Suprapubic skin (tissue), 4 donors: Measurements from ENCODE around the gene CGRRF1. TPM values are rescaled to one million over a fixed set of nuclear protein-coding genes. Genes with fewer than 3 reads are reported as not detected.

Experiments
- DNase-seq, 2 donors: peaks; one replicate each; pipeline ENCODE4 v3.0.0-alpha.2; 2019; ENCODE audit warnings: low spot score in 2 of 2
- H3K27ac ChIP-seq: fragments of 200-600 bp; sonication (generic); one replicate; pipeline ENCODE4 v1.5.1; 2019
- H3K27me3 ChIP-seq: fragments of 200-600 bp; sonication (generic); one replicate; pipeline ENCODE4 v1.5.1; 2019
- H3K36me3 ChIP-seq: fragments of 200-600 bp; sonication (generic); one replicate; pipeline ENCODE4 v1.5.1; 2019
- H3K4me1 ChIP-seq: fragments of 200-600 bp; sonication (generic); one replicate; pipeline ENCODE4 v1.5.1; 2019
- H3K4me3 ChIP-seq: fragments of 200-600 bp; sonication (generic); one replicate; pipeline ENCODE4 v1.5.1; 2019; ENCODE audit warnings: mild to moderate bottlenecking
- H3K9me3 ChIP-seq: fragments of 200-600 bp; sonication (generic); one replicate; pipeline ENCODE4 v1.5.1; 2019
- CTCF ChIP-seq, 2 donors: fragments of 200-600 bp in 1 of 2; fragments of 450-650 bp in 1 of 2; sonication (generic) in 1 of 2; IDR thresholded peaks; one replicate each; pipeline ENCODE4 v1.5.1; 2016 to 2019; ENCODE audit warnings: antibody characterized with exemption in 2 of 2, mild to moderate bottlenecking in 1 of 2, moderate library complexity in 1 of 2
- EP300 ChIP-seq: sonication (generic); formaldehyde crosslinking; IDR thresholded peaks from one replicate; pipeline ENCODE4 v1.6.1; 2017; ENCODE audit warnings: antibody characterized with exemption
- POLR2A ChIP-seq, 2 donors: fragments of 450-650 bp; IDR thresholded peaks; one replicate each; pipeline ENCODE4 v1.6.1; 2017; ENCODE audit warnings: antibody characterized with exemption in 2 of 2, mild to moderate bottlenecking in 2 of 2, moderate library complexity in 2 of 2
- POLR2AphosphoS5 ChIP-seq, 3 donors: sonication (generic); formaldehyde crosslinking; IDR thresholded peaks; one replicate each; pipeline ENCODE4 v1.6.1; 2017; ENCODE audit warnings: antibody characterized with exemption in 3 of 3
- WGBS: methylation state at CpG from one replicate; pipeline ENCODE4 v1.1.5; 2018; 5-methylcytosine and 5-hydroxymethylcytosine counted together
- total RNA-seq, 4 donors: library from RNA; depleted of rRNA; stranded (reverse); fragments of >200 nt; gene quantifications; one replicate each; pipeline ENCODE4 v1.1.0, GENCODE V29; 2016

Gene CGRRF1
- 10 to 100 TPM in 2 of 4 donors, 1 to 10 TPM in 2; 5.6 to 12.1 (median 9.2) TPM for total RNA-seq

GRCh38 chr14:54509546-54510501 lies at the start of gene CGRRF1:
TSS of gene CGRRF1 (plus strand) at chr14:54509906. CDS start at chr14:54509960, 54 bp downstream.
- no peaks in the 10 kb centered on the region for H3K9me3 ChIP-seq
- TF ChIP-seq EP300 (no peak), CTCF (IDR thresholded peaks at IDR 0.05) (peak; percentile 28 to 76), POLR2A (IDR thresholded peaks at IDR 0.05) (peak in 1 of 2 donors; percentile 68), POLR2AphosphoS5 (IDR thresholded peaks at IDR 0.05) (peak in 2 of 3 donors; percentile 51 to 85)
- H3K36me3 ChIP-seq: no peaks in the 10 kb centered on the region
- H3K4me1 ChIP-seq: peaks cover 24% of the 10 kb centered on the region
- H3K27ac ChIP-seq: peak within 1 kb of the TSS; percentile 53
- under 1% methylated on average over 46 of the region's 66 CpGs for WGBS
- DNase-seq: peak; percentile 98 to 99
- peak within 1 kb of the TSS; percentile 80 for H3K4me3 ChIP-seq
- no peaks in the 10 kb centered on the region for H3K27me3 ChIP-seq

- Histone ChIP-seq H3K9me3 (no peaks in the 10 kb centered on the region), H3K27me3 (no peaks in the 10 kb centered on the region), H3K4me1 (no peaks in the 10 kb centered on the region), H3K4me3 (no peak overlapping the region), H3K36me3 (no peaks in the 10 kb centered on the region), H3K27ac (no peak overlapping the region)
- TF ChIP-seq POLR2A (IDR thresholded peaks at IDR 0.05) (no peak), EP300 (no peak), POLR2AphosphoS5 (IDR thresholded peaks at IDR 0.05) (no peak), CTCF (IDR thresholded peaks at IDR 0.05) (no peak)
- no peak for DNase-seq
- WGBS: 53% methylated on average over 5 of the region's 5 CpGs
Measured at GRCh38 chr14:54462048-54462447, 47.7 kb upstream of the CGRRF1 start.

GRCh38 chr14:54465654-54466053 lies 44.1 kb upstream of the CGRRF1 start:
- 81% methylated on average over 4 of the region's 4 CpGs for WGBS

GRCh38 chr14:54467280-54467679 lies 42.4 kb upstream of the CGRRF1 start:
- TF ChIP-seq POLR2AphosphoS5 (IDR thresholded peaks at IDR 0.05) (no peak), EP300 (no peak), CTCF (IDR thresholded peaks at IDR 0.05) (no peak), POLR2A (IDR thresholded peaks at IDR 0.05) (no peak)
- Histone ChIP-seq H3K4me1 (no peaks in the 10 kb centered on the region), H3K27me3 (no peaks in the 10 kb centered on the region), H3K4me3 (no peak overlapping the region), H3K36me3 (peaks cover 3% of the 10 kb centered on the region), H3K9me3 (peaks cover 8% of the 10 kb centered on the region), H3K27ac (no peak overlapping the region)
- DNase-seq: no peak

More at GRCh38 chr14:54465654-54466053, 44.1 kb upstream of the CGRRF1 start:
- TF ChIP-seq POLR2AphosphoS5 (IDR thresholded peaks at IDR 0.05) (no peak), POLR2A (IDR thresholded peaks at IDR 0.05) (no peak)
- Histone ChIP-seq H3K4me3 (no peak overlapping the region), H3K9me3 (peaks cover 8% of the 10 kb centered on the region), H3K27me3 (no peaks in the 10 kb centered on the region), H3K4me1 (no peaks in the 10 kb centered on the region), H3K27ac (no peak overlapping the region), H3K36me3 (peaks cover 2% of the 10 kb centered on the region)
- no peak for DNase-seq

- H3K4me3 ChIP-seq: no peak overlapping the region
- 88% methylated on average over 4 of the region's 4 CpGs for WGBS
- H3K36me3 ChIP-seq: peaks cover 3% of the 10 kb centered on the region
- H3K4me1 ChIP-seq: no peaks in the 10 kb centered on the region
- H3K9me3 ChIP-seq: peaks cover 8% of the 10 kb centered on the region
- no peaks in the 10 kb centered on the region for H3K27me3 ChIP-seq
- H3K27ac ChIP-seq: no peak overlapping the region
- no peak for DNase-seq
- no peak for TF ChIP-seq EP300
Measured at GRCh38 chr14:54470701-54471100, 39.0 kb upstream of the CGRRF1 start.

GRCh38 chr14:54471641-54472040 lies 38.1 kb upstream of the CGRRF1 start:
- H3K36me3 ChIP-seq: peaks cover 3% of the 10 kb centered on the region
- no peaks in the 10 kb centered on the region for H3K27me3 ChIP-seq
- 85% methylated on average over 4 of the region's 4 CpGs for WGBS
- no peak for TF ChIP-seq CTCF (IDR thresholded peaks at IDR 0.05)
- no peak for TF ChIP-seq POLR2A (IDR thresholded peaks at IDR 0.05)
- no peak for TF ChIP-seq POLR2AphosphoS5 (IDR thresholded peaks at IDR 0.05)
- TF ChIP-seq EP300: no peak
- no peak overlapping the region for H3K27ac ChIP-seq
- no peak for DNase-seq
- H3K4me3 ChIP-seq: no peak overlapping the region
- no peaks in the 10 kb centered on the region for H3K4me1 ChIP-seq
- peaks cover 8% of the 10 kb centered on the region for H3K9me3 ChIP-seq
